Naive thymus-derived CD8-positive, alpha-beta T cell (primary cell): ENCODE results near the gene MRPS7. TPM values are rescaled to one million over a fixed set of nuclear protein-coding genes. Genes with fewer than 3 reads are reported as not detected.

ENCODE experiments used
- ATAC-seq, 2 donors: fragments of 150-1000 bp; cut with Tn5 transposase in 1 of 2; sonication (Bioruptor Pico), chemical (Tn5 transposase) in 1 of 2; 1 replicate in 1 of 2; 2 replicates in 1 of 2; pipeline ENCODE4 v1.10.0; 2021; ENCODE audit warnings: mild to moderate bottlenecking in 2 of 2, moderate library complexity in 2 of 2
- POLR2A ChIA-PET: fragments of 350-600 bp; sonication (Branson Sonifier 250); formaldehyde crosslinking; loops from one replicate; lab custom pipeline; 2021; ENCODE audit warnings: antibody characterized with exemption; lab: Charles Lee
- DNase-seq, 10 donors: peaks; one replicate each; pipeline versions ENCODE4 v3.0.0 to v3.0.0-alpha.2; 2020 to 2022
- H3K27ac Mint-ChIP-seq, 10 donors: one replicate each; pipeline ENCODE4 v1.8.0; 2020 to 2022; ENCODE audit warnings: mild to moderate bottlenecking in 10 of 10, mixed read lengths in 10 of 10, moderate library complexity in 4 of 10, inconsistent platforms in 1 of 10
- H3K27me3 Mint-ChIP-seq, 5 donors: one replicate each; pipeline ENCODE4 v1.8.0; 2021 to 2022; ENCODE audit warnings: mixed read lengths in 5 of 5
- H3K36me3 Mint-ChIP-seq, 3 donors: one replicate each; pipeline ENCODE4 v1.8.0; 2020 to 2022; ENCODE audit warnings: mixed read lengths in 3 of 3, mild to moderate bottlenecking in 2 of 3, inconsistent platforms in 1 of 3
- H3K4me1 Mint-ChIP-seq, 4 donors: one replicate each; pipeline ENCODE4 v1.8.0; 2021 to 2022; ENCODE audit warnings: mixed read lengths in 4 of 4
- H3K4me3 Mint-ChIP-seq, 10 donors: one replicate each; pipeline ENCODE4 v1.8.0; 2020 to 2022; ENCODE audit warnings: mild to moderate bottlenecking in 10 of 10, mixed read lengths in 10 of 10, moderate library complexity in 6 of 10, inconsistent platforms in 1 of 10
- H3K9me3 Mint-ChIP-seq, 9 donors: one replicate each; pipeline ENCODE4 v1.8.0; 2020 to 2022; ENCODE audit warnings: mixed read lengths in 9 of 9, mild to moderate bottlenecking in 3 of 9, inconsistent platforms in 1 of 9, moderate library complexity in 1 of 9
- polyA plus RNA-seq, 3 donors: library from polyadenylated mRNA; unstranded; fragments of 300-500 nt; fragmentation: Illumina TruSeq; gene quantifications; one replicate each; pipeline ENCODE4 v1.2.3, GENCODE V29; 2021
- total RNA-seq, 8 experiments: library from RNA in 2 of 8; stranded (reverse) in 2 of 8; gene quantifications; one replicate each; pipeline ENCODE4 v1.2.3 and lab custom pipeline; 2021 to 2026

Gene MRPS7
- total and polyA plus RNA-seq, 5 experiments from 2014 or later, result 40.5 to 132 (median 113) TPM

GRCh38 chr17:75266316-75267152 lies 4.9 kb downstream of the MRPS7 start:
- Mint-ChIP-seq H3K9me3 (no peaks in the 10 kb centered on the region), H3K4me1 (peaks cover 13 to 36% (median 26%) of the 10 kb centered on the region in 4 donors), H3K36me3 (peaks cover 0 to 48% (median 4%) of the 10 kb centered on the region in 3 donors), H3K4me3 (peak overlapping the region in 1 of 10 donors; percentile 38), H3K27ac (peak overlapping the region in 3 of 10 donors; percentile 15 to 73 (median 29)), H3K27me3 (no peaks in the 10 kb centered on the region)
- no peak for DNase-seq
- ATAC-seq, result no peak
- POLR2A ChIA-PET, result no interaction called here

- DNase-seq (no peak), ATAC-seq (no peak)
- H3K27ac Mint-ChIP-seq, result peak overlapping the region in 4 of 10 donors; percentile 15 to 73 (median 52)
- peaks cover 0 to 45% (median 4%) of the 10 kb centered on the region in 3 donors for H3K36me3 Mint-ChIP-seq
- no peaks in the 10 kb centered on the region for H3K27me3 Mint-ChIP-seq
- peaks cover 15 to 36% (median 26%) of the 10 kb centered on the region in 4 donors for H3K4me1 Mint-ChIP-seq
- peak overlapping the region in 1 of 10 donors; percentile 38 for H3K4me3 Mint-ChIP-seq
- H3K9me3 Mint-ChIP-seq, result no peaks in the 10 kb centered on the region
- POLR2A ChIA-PET, result no interaction called here
These were observed 5.4 kb downstream of the MRPS7 start for GRCh38 chr17:75267153-75267410.

- peaks cover 0 to 41% (median 4%) of the 10 kb centered on the region in 3 donors for H3K36me3 Mint-ChIP-seq
- peaks cover 10 to 35% (median 25%) of the 10 kb centered on the region in 4 donors for H3K4me1 Mint-ChIP-seq
- no peaks in the 10 kb centered on the region for H3K27me3 Mint-ChIP-seq
- no peaks in the 10 kb centered on the region for H3K9me3 Mint-ChIP-seq
- ATAC-seq, result no peak
- H3K4me3 Mint-ChIP-seq, result peak overlapping the region in 1 of 10 donors; percentile 20
- peak overlapping the region in 5 of 10 donors; percentile 31 to 84 (median 72) for H3K27ac Mint-ChIP-seq
- no peak for DNase-seq
- POLR2A ChIA-PET, result interaction anchor here (0.7 kb wide), 1 partner anchor 1260 kb away, joined by 4 read pairs; no protein-coding TSS in a partner anchor
These were observed 5.9 kb downstream of the MRPS7 start for GRCh38 chr17:75267411-75268232.

GRCh38 chr17:75269844-75270217 lies 8.2 kb downstream of the MRPS7 start:
- POLR2A ChIA-PET, result interaction anchor here (0.6 to 5.2 kb wide), 15 partner anchors 9 to 510 kb away, joined by 3 to 128 read pairs (median 4); partner anchors contain the start of genes GGA3, GRB2, JPT1 and MRPS7
- ATAC-seq (no peak), DNase-seq (no peak)
- peak overlapping the region; percentile 75 to 92 (median 80) for H3K4me3 Mint-ChIP-seq
- H3K9me3 Mint-ChIP-seq, result no peaks in the 10 kb centered on the region
- peaks cover 0 to 26% (median 0%) of the 10 kb centered on the region in 3 donors for H3K36me3 Mint-ChIP-seq
- H3K27ac Mint-ChIP-seq, result peak overlapping the region; percentile 31 to 92 (median 85)
- H3K4me1 Mint-ChIP-seq, result peaks cover 10 to 34% (median 28%) of the 10 kb centered on the region in 4 donors
- H3K27me3 Mint-ChIP-seq, result no peaks in the 10 kb centered on the region

- peak; percentile 26 to 36 for ATAC-seq
- peaks cover 0 to 23% (median 0%) of the 10 kb centered on the region in 3 donors for H3K36me3 Mint-ChIP-seq
- no peaks in the 10 kb centered on the region for H3K27me3 Mint-ChIP-seq
- peaks cover 13 to 34% (median 28%) of the 10 kb centered on the region in 4 donors for H3K4me1 Mint-ChIP-seq
- POLR2A ChIA-PET, result interaction anchor here (0.5 to 5.2 kb wide), 44 partner anchors 10 to 513 kb away, joined by 3 to 128 read pairs (median 4); partner anchors contain the start of genes FDXR, GGA3, GRB2 and JPT1
- peak overlapping the region; percentile 31 to 92 (median 84) for H3K27ac Mint-ChIP-seq
- H3K4me3 Mint-ChIP-seq, result peak overlapping the region; percentile 75 to 92 (median 80)
- DNase-seq, result peak in 6 of 10 donors; percentile 14 to 68 (median 38)
- no peaks in the 10 kb centered on the region for H3K9me3 Mint-ChIP-seq
These were observed 8.7 kb downstream of the MRPS7 start for GRCh38 chr17:75270218-75270965.

- Mint-ChIP-seq H3K4me1 (peaks cover 13 to 34% (median 28%) of the 10 kb centered on the region in 4 donors), H3K9me3 (no peaks in the 10 kb centered on the region), H3K4me3 (peak within 1 kb of the TSS; percentile 76 to 92 (median 84)), H3K27ac (peak within 1 kb of the TSS; percentile 65 to 93 (median 90)), H3K36me3 (peaks cover 0 to 18% (median 0%) of the 10 kb centered on the region in 3 donors), H3K27me3 (no peaks in the 10 kb centered on the region)
- POLR2A ChIA-PET, result interaction anchor here (0.5 to 5.2 kb wide), 41 partner anchors 10 to 512 kb away, joined by 3 to 128 read pairs (median 4); partner anchors contain the start of genes FDXR, GGA3, GRB2 and JPT1
- ATAC-seq, result no peak
- DNase-seq, result peak in 1 of 10 donors; percentile 24
These were observed 9.2 kb downstream of the MRPS7 start, which contains the start of gene MIF4GD for GRCh38 chr17:75270966-75271232. Gene MIF4GD (minus strand): TSS chr17:75271231. CDS start chr17:75270195, 1,036 bp downstream.

GRCh38 chr17:75271233-75271954 lies 9.7 kb downstream of the MRPS7 start:
- peaks cover 13 to 34% (median 28%) of the 10 kb centered on the region in 4 donors for H3K4me1 Mint-ChIP-seq
- peaks cover 0 to 13% (median 0%) of the 10 kb centered on the region in 3 donors for H3K36me3 Mint-ChIP-seq
- no peaks in the 10 kb centered on the region for H3K9me3 Mint-ChIP-seq
- H3K27me3 Mint-ChIP-seq, result no peaks in the 10 kb centered on the region
- DNase-seq (peak; percentile 79 to 92 (median 90)), ATAC-seq (peak; percentile 83 to 88)
- H3K27ac Mint-ChIP-seq, result peak overlapping the region; percentile 65 to 93 (median 90)
- H3K4me3 Mint-ChIP-seq, result peak overlapping the region; percentile 76 to 91 (median 84)
- POLR2A ChIA-PET, result interaction anchor here (0.5 to 5.2 kb wide), 41 partner anchors 11 to 512 kb away, joined by 3 to 128 read pairs (median 4); partner anchors contain the start of genes FDXR, GGA3, GRB2 and JPT1

- ATAC-seq (no peak), DNase-seq (no peak)
- peaks cover 0 to 9% (median 0%) of the 10 kb centered on the region in 3 donors for H3K36me3 Mint-ChIP-seq
- POLR2A ChIA-PET, result interaction anchor here (0.8 to 5.2 kb wide), 10 partner anchors 12 to 504 kb away, joined by 3 to 128 read pairs (median 10); partner anchors contain the start of genes FDXR, GGA3, GRB2 and MRPS7
- H3K27ac Mint-ChIP-seq, result peak overlapping the region; percentile 65 to 93 (median 90)
- no peaks in the 10 kb centered on the region for H3K9me3 Mint-ChIP-seq
- peaks cover 13 to 34% (median 28%) of the 10 kb centered on the region in 4 donors for H3K4me1 Mint-ChIP-seq
- no peaks in the 10 kb centered on the region for H3K27me3 Mint-ChIP-seq
- H3K4me3 Mint-ChIP-seq, result peak overlapping the region; percentile 76 to 91 (median 84)
These were observed 10.5 kb downstream of the MRPS7 start for GRCh38 chr17:75271955-75272847.

- Mint-ChIP-seq H3K4me3 (peak overlapping the region; percentile 47 to 91 (median 72)), H3K9me3 (no peaks in the 10 kb centered on the region), H3K27me3 (no peaks in the 10 kb centered on the region), H3K36me3 (peaks cover 0 to 10% (median 0%) of the 10 kb centered on the region in 3 donors), H3K27ac (peak overlapping the region in 9 of 10 donors; percentile 49 to 82 (median 66)), H3K4me1 (peaks cover 13 to 34% (median 28%) of the 10 kb centered on the region in 4 donors)
- DNase-seq (no peak), ATAC-seq (no peak)
- POLR2A ChIA-PET, result interaction anchor here (3.0 to 5.2 kb wide), 3 partner anchors 12 to 17 kb away, joined by 14 to 128 read pairs (median 127); partner anchors contain the start of genes GGA3, MRPS7 and SLC25A19
These were observed 11.1 kb downstream of the MRPS7 start for GRCh38 chr17:75272848-75273184.
